Esophagus mucosa (tissue), 1 donor: ENCODE data around the gene CREBL2. TPM values are rescaled to one million over a fixed set of nuclear protein-coding genes. Genes with fewer than 3 reads are reported as not detected.
"Not testable (repeated sequence)": the region's sequence is repeated elsewhere in the genome, so short reads cannot be mapped to it uniquely, and the experiment has no call there.

Source experiments
- ATAC-seq: fragments of 200-7000 bp; cut with Tn5 transposase; one replicate; pipeline ENCODE4 v1.9.1; 2020
- total RNA-seq: library from RNA; stranded (reverse); gene quantifications from one replicate; pipeline ENCODE4 v1.2.4, GENCODE V29; 2023
- donor health status: DM: yes; HTN: yes; CAD: no.

The CREBL2 gene, protein sequence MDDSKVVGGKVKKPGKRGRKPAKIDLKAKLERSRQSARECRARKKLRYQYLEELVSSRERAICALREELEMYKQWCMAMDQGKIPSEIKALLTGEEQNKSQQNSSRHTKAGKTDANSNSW
- total RNA-seq = 9.2 TPM

DNA sequence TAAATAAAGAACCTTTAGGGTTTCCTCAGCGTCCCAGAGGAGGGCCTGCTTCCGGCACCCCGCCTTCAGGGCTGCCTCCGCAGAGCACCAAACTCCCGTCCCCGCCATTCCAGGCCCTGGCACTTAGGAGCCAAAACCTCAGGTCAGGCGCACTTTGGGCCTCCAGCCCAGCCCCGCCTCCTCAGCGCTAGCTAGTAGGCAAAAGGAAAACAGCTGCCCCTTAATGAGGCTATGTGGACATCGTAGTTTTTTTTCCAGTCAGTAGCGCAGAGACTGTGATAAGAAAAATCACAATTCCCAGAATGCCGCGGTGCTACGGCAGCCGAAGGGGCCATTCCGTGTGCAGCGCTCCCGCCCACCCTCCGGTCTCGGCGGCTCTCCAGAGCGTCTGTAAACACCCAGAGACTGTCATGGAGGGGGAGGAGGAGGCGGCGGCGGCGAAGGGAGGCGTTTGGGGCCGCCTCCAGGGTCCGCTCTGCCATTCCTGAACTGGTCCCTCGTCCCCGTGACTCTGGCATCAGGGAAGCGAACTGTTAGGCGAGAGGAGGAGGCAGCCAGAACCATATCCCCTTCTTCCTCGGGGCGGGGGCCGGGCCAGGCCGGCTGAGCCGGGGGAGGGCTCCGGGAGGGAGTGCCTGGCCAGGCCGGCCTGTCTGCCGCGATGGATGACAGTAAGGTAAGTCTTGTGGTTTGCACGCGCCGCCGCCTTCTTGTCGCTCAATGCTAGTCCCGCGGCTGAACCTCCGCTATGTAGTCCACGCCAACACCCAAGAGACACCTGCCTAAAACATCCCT, at the start of gene CREBL2:
CREBL2 (plus strand) TSS at position 365 of the 795 bp plus-strand sequence; CDS start at position 662, 297 bp downstream.
- ATAC-seq = peak; percentile 94

DNA sequence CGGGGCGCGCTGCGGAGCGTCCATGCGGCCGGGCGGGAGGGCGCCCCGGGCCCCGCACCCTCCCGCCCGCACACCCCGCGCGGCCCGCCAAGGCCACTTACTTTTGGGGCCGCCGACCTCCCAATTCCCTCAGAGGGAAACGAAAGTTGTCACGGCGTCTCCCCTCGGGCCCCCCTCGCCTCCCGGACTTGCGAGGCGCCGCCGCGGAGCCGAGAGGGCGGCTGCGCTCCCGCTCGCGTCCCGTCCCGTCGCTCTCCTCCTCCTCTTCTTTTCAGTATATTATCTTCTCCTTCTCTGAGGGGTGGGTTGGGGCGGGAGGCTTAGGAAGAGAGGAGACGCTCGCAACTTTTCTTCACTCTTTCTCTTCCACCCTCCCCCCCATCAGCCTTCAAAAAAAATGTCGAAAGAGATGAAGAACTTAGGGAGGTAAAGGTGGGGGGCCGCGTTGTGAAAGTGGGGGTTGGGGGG, 49.6 kb upstream of the CREBL2 start:
- peak; percentile 1 for ATAC-seq

DNA sequence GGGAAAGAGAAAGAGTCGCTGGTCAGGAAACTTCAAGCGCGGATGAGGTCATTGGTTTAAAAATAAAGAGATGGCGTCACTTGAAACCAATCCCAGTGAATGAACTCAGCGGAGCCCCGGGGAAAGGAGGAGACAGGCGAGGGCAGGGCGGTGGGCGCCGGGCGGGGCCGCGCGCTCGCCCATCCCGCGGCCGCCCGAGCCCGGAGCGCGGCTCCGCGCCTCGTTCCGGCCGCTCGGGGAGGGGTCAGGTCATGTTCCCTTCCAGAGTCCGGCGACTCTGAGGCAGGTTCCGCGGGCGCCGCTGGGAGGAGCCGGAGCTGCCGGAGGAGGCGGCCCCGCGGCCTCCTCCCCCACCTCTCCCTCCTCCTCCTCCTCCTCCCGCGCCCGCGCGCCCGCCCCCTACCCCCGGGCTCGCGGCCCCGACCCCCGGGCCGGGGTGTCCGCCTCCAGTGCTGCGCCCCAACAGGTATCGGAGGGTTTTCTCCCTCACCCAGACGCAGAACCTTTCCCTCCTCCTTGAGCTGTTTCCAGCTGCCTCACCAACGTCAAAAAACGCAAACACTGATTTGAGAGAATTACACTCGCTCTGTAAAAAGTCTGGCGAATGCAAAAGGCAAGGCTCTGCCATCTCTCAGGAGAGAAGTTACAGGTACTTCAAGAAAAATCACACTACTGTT, 49.0 kb upstream of the CREBL2 start, which contains the start of gene DUSP16:
DUSP16 (minus strand) TSS at position 279 of the 677 bp plus-strand sequence. CDS start 41,765 bp downstream, outside the sequence.
- ATAC-seq = peak; percentile 92

DNA sequence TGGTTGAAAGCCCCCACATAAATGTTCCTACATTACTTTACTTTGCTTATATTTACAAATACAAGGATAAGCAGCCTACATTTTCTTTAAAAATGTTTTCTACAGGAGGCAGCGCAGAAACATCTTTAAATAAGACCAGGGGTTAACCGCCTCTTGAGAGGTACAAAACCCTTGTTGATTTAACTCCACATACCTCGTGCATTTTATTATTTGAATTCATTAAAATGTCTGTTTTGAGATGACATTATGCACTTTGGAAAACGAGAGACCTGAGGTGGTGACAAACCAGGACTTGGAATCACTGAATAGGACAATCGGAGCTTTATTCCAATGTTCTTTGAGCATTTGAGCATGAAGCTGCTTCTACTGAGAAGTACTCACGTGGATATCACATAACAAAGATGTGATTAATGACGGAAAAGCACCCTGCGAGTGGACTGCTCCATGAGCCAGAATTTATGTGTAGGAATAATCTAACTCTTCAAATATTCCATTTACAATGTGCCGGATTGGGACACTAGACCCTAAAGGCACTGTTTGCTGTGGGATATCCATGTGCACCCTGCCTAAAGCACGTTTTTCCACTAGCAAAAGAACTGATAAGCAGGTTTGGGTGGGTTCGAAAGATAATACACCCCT, 48.3 kb upstream of the CREBL2 start:
- ATAC-seq = no peak

DNA sequence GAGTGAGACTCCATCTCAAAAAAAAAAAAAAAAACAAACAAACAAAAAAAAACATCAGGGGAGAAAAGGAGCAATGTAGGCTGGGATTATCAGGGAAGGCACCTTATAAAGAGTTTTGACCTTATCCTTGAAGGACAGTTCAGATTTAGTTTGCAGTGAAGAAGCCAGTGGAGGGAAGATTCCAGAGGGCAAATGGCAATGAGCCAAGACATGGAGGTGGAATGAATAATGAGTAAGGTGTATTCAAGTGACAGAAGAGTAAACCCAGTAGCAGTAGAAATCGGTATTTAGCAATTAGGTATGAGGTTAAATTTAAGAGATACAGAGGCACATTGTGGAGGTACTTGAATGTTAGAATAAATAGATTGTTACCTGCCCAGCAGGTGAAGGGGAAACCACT, 46.8 kb upstream of the CREBL2 start:
- no peak for ATAC-seq

DNA sequence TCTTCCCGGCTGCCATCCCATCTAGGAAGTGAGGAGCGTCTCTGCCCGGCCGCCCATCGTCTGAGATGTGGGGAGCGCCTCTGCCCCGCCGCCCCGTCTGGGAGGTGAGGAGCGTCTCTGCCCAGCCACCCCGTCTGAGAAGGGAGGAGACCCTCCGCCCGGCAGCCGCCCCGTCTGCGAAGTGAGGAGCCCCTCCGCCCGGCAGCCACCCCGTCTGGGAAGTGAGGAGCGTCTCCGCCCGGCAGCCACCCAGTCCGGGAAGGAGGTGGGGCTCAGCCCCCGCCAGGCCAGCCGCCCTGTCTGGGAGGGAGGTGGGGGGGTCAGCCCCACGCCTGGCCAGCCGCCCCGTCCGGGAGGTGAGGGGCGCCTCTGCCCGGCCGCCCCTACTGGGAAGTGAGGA, 45.7 kb upstream of the CREBL2 start:
- ATAC-seq = not testable (repeated sequence)

DNA sequence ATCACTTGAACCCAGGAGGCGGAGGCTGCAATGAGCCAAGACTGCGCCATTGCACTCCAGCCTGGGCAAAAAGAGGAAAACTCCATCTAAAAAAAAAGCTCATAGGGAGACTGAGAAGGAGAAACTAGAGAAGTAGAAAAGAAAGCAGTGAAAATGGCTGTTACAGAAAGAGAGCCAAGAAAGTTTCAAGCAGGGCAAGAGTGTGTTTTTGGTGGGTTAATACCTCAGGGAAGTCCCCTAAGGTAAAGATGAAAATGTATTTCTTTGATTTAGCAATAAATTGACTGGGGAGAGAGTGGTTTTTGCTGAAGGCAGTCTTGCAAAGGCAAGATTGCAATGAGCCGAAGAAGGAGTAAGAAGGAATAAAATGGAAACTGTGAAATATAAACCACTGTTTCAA, 39.0 kb upstream of the CREBL2 start:
- no peak for ATAC-seq

DNA sequence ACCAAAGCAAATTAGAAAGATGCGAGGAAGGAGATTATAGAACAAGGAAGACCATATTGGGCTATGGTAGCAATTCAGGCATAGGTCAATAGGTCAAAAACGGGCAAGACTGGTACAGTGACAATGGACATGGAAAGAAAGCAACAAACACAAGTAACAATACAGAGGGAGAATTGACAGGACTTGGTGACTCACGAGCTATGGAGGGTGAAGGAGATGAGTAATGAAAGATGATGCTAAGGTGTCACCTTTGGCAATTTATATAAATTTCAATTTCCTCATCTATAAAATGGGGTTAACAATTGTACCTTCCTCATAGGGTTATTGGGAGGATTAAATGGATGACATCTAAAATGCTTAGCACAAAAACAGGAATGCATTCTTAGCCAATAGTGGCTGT, 33.9 kb upstream of the CREBL2 start:
- ATAC-seq = peak; percentile 93

- ATAC-seq = not testable (repeated sequence)
These were observed 31.0 kb upstream of the CREBL2 start for GRCh38 chr12:12580716-12581115.

GRCh38 chr12:12582193-12582881, 29.3 kb upstream of the CREBL2 start:
- no peak for ATAC-seq

GRCh38 chr12:12582895-12583303, 28.8 kb upstream of the CREBL2 start:
- peak; percentile 68 for ATAC-seq

DNA sequence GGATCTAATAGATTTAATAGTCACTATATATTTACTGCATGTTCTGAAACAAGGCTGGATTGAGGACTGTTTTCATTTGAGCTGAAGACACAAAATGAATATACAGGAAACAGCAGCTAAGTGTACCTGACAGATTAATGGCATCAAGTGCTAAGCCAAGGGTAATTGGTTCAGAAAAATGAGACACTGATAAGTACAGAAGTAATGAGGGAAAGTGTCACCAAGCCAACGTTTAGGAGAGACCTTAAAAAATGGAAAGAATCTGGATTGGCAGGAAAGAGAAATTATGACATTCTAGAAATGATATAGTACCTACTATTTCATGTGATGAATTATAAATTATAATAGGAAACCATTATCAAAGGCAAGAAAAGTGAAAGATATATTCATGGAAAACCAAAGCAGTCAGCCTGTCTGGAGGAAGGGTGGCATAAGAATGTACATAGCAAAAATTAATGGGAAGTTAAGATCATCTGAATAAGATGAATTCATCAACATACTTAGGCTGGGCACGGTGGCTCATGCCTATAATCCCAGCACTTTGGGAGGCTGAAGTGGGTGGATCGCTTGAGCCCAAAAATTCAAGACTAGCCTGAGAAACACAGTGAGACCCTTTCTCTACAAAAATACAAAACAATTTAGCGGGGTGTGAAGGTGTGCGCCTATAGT, 28.0 kb upstream of the CREBL2 start:
- no peak for ATAC-seq

DNA sequence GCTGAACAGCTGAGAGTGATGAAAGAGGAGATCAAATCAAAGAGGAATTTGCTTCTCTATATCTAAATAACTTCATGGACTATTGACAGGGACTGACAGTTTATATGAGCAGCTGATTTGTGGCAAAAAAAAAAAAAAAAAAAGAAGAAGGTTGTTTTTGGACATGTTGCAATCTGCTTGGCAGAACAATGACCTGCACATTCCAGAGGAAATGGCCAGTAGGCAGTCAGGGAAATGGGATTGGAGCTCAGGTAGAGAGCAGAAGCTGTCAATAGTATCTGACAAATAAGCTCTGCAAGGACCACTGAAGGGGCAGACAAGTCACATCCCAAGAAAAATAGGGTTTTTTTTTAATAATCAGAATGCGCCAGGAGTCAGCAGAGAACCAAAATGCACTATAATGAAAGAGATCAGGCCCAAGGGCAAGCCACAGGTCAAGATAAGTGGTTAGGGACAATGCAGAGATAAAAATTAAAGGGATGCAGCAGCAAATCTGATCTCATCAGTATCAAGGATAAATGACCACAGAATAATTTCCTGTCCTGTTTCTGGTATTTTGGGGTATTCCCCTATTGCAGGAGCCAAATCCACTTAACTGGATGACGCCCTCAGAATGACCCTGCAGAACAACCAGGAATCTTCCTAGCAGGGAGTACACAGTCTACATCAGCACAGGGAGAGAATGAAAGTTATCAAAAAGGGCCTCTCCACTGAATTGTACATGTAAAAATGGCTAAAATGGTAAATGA, 26.4 kb upstream of the CREBL2 start:
- no peak for ATAC-seq

GRCh38 chr12:12586879-12587675, 24.6 kb upstream of the CREBL2 start:
- ATAC-seq = peak; percentile 59

DNA sequence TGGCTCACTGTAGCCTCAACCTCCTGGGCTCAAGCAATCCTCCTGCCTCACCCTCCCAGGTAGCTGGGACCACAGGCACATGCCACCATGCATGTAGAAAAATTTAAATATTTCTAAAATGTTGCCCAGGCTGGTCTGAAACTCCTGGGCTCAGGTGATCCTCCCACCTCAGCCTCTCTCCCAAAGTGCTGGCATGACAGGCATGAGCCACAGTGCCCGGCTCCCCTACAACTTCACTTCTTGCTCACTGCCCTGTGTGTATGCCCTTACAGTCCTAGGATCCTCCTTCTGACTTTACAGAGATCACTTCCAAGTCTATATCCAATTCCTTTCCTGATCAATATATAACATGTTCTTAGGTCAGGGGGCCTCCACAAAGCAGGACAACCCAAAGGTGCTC, 23.8 kb upstream of the CREBL2 start:
- no peak for ATAC-seq

- ATAC-seq = not testable (repeated sequence)
These were observed 23.2 kb upstream of the CREBL2 start for GRCh38 chr12:12588436-12588835.

GRCh38 chr12:12590961-12591360, 20.7 kb upstream of the CREBL2 start:
- ATAC-seq = peak; percentile 70

GRCh38 chr12:12592930-12593329, 18.7 kb upstream of the CREBL2 start:
- ATAC-seq = no peak

GRCh38 chr12:12595929-12596328, 15.7 kb upstream of the CREBL2 start:
- not testable (repeated sequence) for ATAC-seq

DNA sequence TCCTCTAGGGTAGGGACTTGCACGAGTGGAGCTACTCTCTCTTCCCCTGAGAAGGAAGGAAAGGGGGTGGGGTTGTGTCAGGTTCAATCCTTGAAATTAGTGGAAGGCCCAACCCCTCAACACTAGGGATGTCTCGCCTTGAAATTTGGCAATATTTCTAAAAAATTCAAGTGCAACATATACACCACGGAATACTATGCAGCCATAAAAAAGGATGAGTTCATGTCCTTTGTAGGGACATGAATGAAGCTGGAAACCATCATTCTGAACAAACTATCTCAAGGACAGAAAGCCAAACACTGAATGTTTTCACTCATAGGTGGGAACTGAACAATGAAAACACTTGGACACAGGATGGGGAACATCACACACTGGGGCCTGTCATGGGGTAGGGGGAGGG, 15.1 kb upstream of the CREBL2 start:
- ATAC-seq = not testable (repeated sequence)
